ENCODE data around the gene TAC3.
"Not testable (repeated sequence)": the region's sequence is repeated elsewhere in the genome, so short reads cannot be mapped to it uniquely, and the experiment has no call there.

TAC3 gene

DNA sequence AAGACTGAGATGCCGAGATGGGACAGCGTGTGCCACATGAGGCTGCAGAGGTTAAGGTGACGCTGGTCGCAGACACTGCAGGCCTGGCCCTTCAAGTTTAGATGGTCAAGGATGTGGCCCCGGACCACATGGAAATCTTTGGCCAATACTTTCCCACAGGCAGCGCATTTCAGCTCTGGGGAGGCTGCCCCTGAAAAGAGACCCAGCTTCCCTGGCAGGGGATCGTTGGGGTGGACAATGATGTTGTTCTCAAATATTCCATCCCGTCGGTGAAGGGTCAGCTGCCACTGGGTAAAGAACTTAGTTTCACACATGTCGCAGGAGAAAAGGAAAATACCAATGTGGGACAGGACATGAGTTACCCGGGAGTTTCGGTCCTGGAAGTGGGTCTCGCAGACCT is 12.9 kb downstream of the TAC3 start:
- DNase-seq = no peak

DNA sequence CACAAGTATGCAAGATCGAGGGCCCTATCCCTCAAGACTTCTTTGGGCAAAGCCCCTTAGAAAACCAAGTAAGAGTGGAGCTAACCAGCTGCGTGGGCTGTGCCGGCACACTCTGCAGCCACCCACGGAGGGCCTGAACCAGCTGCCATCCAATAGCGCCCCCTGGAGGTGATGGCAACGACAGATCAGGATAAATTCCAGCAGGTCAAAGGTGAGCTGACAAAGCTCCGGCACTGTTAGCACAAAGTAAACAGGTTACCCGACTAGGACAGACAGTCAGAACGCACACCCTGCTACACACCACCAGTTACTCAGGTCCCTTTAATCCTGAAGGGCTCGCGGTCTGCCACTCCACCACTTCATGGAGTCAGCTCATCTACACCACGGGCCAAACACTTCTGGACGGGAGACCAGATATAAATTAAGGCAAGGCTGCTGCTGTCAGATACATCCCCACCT is 14.9 kb downstream of the TAC3 start:
- peak; percentile 72 for DNase-seq

DNA sequence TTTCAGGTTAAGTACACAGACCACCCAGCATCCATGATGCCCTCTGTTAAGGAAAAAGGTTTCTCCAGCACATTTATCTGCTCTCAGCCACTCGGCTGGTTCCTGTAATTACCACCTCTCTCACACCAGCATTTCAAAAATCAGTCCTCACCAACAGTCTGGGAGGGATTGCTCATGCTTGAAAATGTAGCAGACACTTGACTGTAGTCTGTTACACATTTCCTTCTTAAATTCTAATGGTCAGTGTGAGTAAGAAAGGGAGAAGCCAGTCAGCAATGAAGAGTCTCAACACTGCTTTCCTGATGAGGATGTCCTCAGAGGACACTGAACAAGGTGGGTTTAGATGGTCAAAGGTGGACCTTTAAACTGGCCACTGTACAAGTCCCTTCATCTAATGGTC is 15.9 kb downstream of the TAC3 start:
- no peak for DNase-seq

DNA sequence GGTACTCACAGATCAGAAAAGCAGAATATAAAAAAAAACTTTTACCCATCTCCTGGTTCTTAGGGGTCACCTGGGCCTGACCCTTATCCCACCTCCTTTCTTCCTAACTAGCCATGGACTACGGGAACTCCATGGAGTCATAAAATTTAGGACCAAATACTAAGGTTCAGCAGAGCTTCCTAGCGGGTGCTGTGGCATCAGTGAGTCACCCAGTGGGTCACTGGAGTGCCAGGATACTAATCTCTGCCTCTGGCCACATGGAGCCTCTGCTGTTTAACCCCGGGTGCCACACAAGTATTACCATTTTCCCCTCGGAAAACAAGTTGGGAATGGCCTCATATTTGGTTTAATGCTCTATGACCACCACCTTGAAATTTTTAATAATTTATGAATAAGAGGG is 16.9 kb downstream of the TAC3 start:
- no peak for DNase-seq

DNA sequence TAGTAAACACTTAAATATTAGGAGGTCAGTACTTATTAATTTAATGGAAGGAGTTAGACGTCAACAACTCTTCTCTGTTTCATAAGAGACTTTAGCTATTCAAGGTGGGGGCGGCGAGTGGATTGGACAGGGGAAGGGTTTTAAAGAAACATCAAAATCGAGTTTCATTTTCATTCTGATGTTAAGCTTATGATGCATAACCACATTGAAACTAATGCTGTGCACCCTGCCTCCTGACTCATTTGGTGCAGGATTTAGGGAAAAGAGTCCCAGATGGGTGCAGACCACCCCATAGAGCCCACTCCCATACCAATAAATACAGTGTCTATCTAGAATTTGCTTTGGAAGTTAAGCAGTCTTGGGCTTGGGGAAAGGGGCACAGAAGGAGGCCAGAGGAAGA is 17.3 kb downstream of the TAC3 start:
- DNase-seq = peak; percentile 80

DNA sequence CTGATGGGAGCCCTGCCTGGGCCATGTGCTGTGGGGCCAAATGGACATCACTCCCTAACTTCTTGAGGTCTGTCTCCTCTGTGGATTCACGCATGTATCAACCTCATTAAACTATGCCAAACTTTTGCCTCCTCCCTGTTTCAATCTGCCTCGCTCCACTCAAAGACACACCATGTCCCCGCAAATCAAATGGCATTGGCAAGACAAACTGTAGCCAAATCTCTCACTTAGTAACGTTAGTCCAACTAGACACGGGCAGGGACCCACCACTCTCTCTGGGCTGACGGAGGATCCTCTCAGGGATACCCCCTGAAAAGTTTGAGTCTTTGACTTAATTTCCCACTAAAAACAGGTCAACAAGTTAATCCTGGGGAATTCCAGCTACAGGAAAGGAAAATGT is 18.0 kb downstream of the TAC3 start:
- DNase-seq = no peak

DNA sequence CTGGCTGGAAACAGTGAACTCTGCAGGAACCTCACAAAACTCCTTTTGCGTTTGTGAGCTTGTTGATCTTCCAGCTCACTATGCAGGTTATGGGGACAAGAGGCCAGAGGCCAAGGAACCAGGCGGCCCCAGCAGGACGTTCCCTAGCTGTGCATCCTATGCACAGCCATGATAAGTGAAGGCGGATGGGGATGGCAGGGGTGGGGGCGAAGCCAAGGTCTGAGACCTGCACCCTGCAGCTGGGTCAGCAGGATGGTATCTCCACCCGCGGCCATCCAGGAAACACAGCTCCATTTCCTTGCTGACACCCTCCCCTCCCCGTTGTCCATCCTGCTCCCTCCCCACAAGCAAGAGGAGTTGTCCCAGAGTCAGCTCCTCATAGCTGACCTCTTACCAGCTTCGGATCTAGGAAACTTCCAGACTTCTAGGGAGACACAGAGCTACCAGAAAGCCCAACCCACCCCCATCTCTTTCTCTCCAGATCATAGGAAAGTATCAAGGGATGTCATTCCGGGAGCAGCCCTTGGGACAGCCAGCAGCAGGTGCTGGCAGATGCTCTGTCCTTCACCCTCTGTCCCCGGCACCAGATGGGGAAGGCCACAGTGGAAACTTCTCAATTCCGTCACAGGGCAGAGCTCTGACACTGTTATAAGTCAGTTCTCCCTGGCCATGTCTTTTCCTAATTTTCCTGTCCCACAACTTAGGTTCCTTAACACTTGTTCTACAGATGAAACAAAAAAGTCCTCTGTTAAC is 19.4 kb downstream of the TAC3 start:
- DNase-seq = no peak

DNA sequence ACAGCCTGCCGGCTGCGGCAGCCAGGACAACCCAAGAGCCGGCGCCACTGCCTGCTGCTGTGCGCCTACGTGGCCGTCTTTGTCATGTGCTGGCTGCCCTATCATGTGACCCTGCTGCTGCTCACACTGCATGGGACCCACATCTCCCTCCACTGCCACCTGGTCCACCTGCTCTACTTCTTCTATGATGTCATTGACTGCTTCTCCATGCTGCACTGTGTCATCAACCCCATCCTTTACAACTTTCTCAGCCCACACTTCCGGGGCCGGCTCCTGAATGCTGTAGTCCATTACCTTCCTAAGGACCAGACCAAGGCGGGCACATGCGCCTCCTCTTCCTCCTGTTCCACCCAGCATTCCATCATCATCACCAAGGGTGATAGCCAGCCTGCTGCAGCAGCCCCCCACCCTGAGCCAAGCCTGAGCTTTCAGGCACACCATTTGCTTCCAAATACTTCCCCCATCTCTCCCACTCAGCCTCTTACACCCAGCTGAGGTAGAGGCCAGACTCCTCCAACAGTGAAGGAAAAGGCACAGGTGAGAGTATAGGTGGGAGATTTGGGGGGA is 20.3 kb downstream of the TAC3 start:
- no peak for DNase-seq

DNA sequence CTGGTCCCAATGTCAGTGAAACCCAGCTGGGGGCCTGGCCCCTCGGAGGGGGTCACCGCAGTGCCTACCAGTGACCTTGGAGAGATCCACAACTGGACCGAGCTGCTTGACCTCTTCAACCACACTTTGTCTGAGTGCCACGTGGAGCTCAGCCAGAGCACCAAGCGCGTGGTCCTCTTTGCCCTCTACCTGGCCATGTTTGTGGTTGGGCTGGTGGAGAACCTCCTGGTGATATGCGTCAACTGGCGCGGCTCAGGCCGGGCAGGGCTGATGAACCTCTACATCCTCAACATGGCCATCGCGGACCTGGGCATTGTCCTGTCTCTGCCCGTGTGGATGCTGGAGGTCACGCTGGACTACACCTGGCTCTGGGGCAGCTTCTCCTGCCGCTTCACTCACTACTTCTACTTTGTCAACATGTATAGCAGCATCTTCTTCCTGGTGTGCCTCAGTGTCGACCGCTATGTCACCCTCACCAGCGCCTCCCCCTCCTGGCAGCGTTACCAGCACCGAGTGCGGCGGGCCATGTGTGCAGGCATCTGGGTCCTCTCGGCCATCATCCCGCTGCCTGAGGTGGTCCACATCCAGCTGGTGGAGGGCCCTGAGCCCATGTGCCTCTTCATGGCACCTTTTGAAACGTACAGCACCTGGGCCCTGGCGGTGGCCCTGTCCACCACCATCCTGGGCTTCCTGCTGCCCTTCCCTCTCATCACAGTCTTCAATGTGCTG is 21.0 kb downstream of the TAC3 start:
- DNase-seq = no peak

DNA sequence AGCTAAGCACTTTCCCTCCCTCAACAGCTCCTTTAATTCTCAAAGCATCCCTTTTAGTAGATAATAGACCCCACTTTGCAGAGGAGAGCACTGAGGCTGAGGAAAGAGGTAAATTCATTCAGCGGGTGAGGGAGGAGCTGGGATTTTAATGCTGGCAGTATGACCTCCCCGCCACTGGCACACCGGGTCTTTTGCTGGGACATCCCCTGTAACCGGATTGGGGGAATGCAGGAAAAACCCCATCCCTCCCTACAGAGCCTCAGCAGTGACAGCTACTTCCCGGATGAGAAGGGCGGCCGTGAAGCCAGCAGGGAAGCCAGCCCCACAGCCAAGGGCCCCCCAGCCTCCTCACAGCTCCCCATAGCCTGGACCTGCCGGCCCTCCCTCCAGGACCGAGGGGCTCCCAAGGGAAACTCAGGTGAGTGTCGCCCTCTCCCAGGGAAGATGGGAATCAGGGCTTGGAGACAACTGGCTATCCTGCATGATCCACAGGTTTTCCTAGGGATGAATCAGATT is 22.0 kb downstream of the TAC3 start:
- no peak for DNase-seq

DNA sequence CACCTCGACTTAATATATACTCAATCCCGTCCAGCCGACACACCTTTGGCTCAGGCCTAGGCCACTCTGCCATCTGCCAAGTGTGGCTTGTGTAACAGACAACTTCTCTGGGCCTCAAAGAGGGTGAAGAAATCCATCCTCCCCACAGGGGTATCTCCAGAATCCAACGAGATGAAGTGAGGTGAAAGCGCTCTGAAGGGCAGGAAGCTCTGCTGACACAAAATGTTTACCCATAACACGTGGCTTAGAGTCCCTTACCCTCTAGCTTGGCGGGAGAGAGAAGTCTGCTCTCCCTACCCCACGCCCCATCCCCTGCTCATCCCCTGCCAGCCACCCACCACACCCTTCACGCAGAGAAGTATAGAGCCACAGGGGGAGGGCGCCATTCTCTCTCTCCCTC is 23.0 kb downstream of the TAC3 start:
- no peak for DNase-seq

DNA sequence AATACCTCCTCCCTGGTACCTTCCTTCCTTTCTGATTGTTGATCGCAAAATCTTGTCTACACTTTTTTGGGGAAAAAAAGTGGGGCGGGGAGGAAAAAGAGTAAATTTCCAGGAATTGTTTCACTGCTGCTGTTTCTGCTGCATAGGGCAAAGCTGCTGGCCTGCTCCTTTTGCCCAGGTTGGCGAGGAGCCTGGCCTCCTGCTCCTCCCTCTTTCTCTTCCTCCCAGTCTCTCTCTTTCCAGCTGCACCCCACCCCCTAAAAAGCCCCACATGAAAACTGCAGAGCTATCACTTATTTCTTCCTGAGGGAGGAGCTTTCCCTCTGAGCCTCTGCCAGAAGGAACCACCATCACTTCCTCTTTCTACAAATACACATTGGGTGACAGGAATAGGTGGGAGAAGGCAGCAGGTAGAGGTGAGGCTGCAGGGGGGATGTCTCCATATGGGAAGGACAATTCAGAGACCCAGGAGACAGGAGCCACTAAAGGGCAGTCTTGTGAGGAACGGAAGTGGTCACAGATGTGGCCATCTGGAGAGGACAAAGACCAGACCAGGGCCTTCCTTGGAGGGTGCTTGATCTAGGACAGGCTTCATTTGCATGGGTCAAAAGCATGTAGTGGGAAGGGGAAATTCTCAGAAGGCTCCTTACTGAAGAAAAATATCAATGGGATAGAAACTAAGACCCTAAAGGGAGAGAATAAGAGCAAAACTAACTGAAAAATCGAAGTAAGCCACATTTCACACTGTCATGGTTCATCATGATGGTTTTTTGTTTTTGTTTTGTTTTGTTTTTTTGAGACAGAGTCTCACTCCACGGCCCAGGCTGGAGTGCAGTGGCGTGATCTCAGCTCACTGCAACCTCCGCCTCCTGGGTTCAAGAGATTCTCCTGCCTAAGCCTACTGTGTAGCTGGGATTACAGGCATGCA is 24.7 kb downstream of the TAC3 start:
- peak; percentile 60 for DNase-seq

DNA sequence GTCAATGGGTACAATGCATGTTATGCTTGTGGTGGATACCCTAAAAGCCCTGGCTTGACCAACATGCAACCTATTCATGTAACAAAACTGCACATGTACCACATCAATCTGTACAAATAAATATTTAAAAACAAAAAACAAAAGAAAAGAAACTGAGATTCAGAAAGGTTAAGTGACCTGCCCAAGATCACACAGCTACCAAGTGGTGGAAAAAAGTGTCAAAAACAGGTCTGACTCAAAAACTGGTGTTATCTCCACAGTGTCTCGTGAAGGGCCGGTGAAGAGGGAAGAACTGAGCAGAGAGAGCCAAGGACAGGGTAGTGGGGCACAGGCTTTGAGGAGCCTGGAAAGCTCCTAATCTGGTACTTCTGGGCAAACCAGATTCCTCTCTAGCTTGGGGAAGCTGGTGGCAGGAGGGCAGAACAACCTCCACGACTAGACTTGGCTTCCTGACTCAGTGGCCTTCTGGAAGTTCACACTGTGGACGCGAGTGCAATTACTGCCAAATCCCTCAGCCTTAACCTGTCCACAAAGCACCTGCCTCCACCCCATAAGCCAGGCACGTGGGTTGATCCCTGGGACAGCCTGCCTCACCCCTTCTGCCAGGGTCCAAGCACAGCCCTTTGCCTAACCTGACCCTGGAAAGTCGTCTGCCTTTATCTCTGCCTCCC is 25.5 kb downstream of the TAC3 start:
- no peak for DNase-seq

DNA sequence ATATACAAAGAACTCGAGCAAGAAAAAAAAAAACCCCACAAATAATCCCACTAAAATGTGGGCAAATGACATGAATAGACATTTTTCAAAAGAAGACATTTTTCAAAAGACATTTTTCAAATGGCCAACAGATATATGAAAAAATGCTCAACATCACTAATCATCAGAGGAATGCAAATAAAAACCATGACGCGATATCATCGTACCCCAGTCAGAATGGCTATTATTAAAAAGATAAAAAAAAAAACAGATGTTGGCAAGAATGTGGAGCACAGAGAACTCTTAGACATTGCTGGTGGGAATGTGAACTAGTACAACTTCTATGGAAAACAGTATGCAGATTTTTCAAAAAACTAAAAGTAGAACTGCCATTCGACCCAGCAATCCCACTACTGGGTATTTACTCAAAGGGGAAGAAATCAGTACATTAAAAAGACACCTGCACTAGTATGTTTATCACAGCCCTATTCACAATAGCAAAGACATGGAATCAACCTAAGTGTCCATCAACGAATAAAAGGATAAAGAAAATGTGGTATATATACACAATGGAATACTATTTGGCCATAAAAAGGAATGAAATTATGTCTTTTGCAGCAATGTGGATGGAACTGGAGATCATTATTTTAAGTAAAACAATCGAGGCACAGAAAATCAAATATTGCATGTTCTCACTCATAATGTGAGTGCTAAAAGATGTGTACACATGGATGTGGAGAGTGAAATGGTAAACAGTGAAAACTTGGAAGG is 26.3 kb downstream of the TAC3 start:
- DNase-seq = no peak

DNA sequence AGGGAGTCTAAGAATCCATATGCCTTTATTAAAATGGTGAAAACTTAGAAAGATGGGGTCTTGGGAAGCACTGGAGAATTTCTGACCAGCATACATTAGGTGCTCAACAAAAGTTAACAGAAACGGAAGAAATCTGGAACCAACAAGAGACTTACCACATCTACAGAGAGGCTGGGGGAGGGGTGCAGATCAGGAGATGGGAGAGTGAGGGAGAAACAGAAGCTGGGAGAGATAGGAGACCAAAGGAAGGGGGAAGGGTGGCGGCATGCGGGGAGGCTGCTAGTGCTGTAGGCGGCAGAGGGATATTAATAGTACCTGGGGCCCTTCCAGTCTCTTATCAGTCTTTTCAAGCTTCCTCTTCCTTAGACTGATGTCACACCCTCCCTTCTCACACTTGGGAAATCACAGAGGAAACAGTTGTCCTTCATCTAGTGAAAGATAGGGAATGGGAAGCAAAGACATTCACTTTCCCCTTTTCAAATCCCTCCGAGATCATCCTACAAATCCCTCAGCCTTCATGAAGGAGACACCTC is 28.1 kb downstream of the TAC3 start:
- DNase-seq = peak; percentile 37

DNA sequence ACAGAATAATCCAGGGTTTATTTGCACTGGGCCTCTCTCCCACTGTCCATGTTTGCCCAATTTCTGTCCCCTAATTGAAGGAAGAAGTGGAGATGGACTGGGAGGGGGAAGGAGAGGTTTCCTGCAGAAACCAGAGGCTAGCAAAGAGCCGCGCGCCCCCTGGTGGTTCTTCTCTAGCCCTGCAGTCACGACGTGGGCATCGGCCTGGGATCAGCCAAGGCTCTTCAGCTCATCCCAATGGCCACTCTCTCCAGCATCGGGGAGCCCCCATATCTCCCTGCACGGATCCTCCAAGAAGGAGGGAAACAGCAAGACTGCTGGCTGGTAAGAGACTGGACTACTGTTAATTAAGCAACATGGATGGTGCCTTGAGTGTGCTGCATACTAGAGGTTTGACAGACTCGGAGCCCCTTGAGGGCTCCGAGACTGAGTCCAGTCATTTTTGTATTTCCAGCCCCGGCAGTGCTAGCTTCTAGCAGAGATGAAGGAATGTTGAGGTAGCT is 28.7 kb downstream of the TAC3 start:
- peak; percentile 90 for DNase-seq

DNA sequence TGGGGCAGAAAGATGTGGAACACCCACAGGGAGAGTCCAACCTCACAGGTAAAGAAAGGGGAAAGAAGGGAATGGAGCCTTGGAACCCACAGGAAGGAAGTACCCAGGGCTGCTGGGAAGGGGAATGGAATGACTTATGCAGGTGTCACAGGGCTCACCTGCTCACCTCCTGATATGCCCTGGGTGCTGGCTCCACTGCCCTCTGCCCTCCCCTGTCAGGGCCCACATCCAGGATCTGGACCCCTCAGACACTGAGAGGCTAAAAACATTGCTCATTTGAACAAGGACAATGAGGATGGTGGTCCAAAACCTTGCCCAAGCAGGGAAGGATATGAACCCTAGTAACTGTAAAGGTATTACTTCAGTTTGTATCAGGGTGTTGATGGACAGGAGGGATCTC is 29.3 kb downstream of the TAC3 start:
- no peak for DNase-seq

DNA sequence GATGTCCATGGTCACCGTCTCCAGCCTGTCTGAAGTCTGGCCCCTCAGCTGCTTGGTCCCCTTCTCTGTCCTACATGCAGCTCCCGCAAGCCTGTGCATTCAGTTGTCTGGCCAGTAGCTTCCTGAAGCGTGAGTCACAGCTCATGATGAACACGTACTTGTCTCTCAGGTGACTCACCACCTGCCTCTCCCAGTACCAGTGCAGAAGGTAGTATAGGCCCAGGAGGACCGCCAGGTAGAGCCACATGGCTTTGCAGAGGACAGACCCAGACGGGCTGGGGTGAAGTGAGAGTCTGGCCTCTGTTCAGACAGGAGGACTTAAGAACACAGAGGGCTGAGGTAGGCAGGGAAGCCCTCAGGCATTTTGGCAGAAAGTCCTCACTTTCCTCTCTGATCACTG is 30.6 kb downstream of the TAC3 start:
- not testable (repeated sequence) for DNase-seq

DNA sequence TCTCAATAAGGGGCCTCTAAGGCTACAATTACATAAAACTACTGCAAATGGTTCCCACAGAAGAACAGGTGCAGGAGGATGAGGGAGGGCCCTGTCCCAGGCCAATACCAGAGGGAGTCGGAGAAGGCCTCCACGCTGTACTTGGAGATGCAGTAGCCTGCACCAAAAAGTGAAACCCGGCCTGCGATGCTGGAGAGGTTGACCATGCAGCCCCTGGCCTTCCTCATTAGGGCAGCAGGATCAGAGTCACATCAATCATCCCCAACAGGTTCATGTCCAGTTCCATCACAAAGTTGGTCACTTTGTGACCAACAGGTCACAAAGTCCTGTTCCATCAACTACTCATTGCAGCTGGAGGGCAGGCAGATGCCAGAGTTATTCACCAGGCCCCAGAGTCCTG is 32.9 kb downstream of the TAC3 start:
- no peak for DNase-seq

DNA sequence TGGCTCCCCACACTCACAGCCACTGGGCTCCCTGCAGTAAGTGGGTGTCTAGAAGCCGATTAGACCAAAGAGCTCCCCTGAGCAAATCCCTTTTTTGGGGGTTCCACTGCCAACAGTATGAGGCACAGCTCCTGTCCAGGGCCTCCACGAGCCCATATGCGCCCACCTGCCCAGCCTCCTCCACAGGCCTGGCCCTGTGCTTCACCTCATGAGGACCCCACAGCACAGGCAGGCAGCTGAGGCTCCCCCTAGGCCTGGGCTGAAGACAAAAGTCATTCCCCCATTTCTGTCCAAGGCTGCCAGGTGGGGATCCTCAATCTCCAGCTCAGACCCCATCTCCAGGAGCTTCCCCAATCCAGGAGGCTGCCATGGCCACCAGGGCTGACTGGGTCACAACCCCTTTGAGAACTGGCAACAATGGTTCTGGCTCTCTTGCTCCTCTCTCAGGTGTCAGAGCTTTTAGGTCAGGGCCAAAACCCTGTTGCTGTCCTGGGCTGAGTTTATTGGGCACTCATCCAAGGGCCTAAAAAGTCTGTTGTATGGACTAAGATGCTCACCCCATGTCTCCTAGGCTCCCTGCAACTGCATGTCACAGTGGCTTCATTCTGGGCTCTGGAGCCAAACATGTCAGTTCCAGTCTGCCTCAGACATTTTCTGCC is 33.6 kb downstream of the TAC3 start:
- DNase-seq = not testable (repeated sequence)

Measured in suppressor macrophage treated with lipopolysaccharide for 4 hours (primary cell).